ENCODE data around the gene DLX1. TPM values are rescaled to one million over a fixed set of nuclear protein-coding genes. Genes with fewer than 3 reads are reported as not detected.

DLX1 gene
- polyA plus RNA-seq, 3 donors: 0.12 to 0.16 TPM; not detected in 1

GRCh38 chr2:172095905-172096625 lies 10.8 kb downstream of the DLX1 start:
- DNase-seq (ENCODE audit: low read depth in 3 of 3, low spot score in 2 of 3): peak in 1 of 3 donors; percentile 40

DNA sequence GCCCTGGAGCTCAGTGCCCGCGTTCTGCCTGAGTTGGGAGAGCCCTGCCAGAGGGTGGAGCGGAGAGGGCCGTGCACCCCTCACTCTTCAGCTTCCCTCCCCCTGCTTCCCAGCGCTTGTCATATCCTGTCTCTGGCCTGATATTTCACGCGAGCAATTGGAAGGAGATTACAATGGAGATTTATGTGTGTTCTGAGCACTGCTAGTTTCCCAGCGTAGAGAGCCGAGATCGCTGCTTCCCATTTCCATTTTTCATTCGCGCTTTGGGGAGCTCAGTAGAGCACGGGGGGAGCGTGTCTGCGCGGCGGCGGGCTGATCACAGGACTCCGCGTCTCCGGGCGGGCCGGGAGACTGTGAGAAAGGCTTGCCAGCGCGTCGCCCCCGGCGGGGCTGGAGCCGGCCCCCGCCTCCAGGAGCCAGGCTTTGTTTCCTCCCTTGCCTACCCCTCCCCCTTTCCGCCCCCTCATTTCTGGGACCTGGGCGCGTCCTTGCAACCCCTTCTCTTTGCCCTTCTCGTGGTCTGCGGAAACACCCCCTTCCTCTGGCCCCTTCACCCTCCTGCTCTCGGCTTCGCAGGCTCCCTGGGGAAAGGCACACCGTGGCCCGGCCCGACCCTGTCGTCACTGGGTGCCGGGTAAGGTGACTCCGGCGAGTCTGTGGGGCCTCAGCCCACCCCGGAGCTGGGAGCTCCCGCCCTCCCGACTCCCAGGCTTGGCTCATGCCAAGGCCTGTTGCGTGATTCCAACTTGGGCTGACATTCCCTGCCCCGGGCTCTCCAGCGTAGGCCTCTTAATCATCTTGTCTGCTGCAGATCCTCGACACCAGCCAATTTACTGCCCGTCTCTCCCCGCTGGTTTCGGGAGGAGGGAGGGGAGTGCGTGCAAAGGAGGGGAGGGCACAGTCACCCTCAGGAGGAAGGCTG lies 11.6 kb downstream of the DLX1 start:
- DNase-seq (ENCODE audit: low read depth in 3 of 3, low spot score in 2 of 3): peak in 1 of 3 donors; percentile 29

DNA sequence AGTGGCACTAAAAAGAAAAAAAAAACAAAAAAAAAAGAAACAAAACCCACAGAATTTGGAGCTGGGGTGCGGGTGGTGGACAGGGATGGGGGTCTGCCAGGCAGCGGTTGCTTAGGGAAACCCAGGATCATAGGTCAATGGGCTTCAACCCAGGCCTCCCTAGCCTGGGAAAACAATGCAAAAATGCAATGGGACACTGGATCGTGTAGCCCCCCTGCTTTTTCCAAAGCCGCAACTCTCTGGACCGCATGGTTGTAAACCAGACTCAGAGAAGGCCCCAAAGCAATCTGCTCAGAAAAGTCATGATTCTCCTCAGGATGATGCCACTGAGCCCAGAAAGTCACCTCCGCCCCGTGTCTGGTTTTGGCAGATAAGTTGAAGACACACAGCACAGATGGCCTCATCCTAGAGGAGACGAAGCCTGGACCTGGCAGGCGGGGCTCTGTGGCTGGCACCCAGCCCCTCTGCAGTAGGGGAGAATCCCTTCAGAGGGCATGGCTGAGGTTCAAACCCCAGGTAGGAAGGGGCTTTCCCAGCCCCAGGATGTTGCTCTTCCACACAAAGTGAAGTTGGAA lies 12.3 kb downstream of the DLX1 start:
- DNase-seq (ENCODE audit: low read depth in 3 of 3, low spot score in 2 of 3): no peak

GRCh38 chr2:172098287-172098649 lies 13.0 kb downstream of the DLX1 start:
- no peak for DNase-seq (ENCODE audit: low read depth in 3 of 3, low spot score in 2 of 3)

- DNase-seq (ENCODE audit: low read depth in 3 of 3, low spot score in 2 of 3): peak in 1 of 3 donors; percentile 55
These were observed 13.6 kb downstream of the DLX1 start for GRCh38 chr2:172098650-172099471.

DNA sequence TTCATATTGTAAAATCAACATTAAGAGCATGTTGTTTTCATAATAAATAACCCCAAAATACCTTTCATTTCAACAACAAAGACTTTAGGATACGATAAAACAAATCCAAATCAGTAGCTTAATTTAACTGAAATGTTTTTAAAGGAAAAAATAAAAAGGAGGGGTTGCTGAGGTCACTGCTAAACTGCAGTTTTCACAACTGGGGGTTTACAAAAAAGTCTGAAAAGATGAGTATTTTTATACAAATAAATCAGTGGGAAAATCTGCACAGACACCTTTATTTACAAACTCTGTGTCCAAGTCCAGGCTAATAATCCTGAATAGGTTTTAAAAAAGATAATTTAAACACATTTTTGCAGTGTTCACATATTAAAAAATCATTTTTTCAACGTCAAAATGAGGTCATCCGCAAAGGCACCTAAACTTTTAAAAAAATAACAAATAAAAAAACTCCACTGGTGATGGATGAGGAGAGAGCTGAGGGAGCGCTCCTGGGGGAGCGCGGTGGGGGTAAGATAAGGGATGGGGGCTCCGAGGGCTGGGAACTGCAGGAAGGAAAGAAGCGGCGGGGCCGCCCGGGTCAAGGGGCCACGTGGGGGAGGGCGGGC lies 14.3 kb downstream of the DLX1 start:
- no peak for DNase-seq (ENCODE audit: low read depth in 3 of 3, low spot score in 2 of 3)

DNA sequence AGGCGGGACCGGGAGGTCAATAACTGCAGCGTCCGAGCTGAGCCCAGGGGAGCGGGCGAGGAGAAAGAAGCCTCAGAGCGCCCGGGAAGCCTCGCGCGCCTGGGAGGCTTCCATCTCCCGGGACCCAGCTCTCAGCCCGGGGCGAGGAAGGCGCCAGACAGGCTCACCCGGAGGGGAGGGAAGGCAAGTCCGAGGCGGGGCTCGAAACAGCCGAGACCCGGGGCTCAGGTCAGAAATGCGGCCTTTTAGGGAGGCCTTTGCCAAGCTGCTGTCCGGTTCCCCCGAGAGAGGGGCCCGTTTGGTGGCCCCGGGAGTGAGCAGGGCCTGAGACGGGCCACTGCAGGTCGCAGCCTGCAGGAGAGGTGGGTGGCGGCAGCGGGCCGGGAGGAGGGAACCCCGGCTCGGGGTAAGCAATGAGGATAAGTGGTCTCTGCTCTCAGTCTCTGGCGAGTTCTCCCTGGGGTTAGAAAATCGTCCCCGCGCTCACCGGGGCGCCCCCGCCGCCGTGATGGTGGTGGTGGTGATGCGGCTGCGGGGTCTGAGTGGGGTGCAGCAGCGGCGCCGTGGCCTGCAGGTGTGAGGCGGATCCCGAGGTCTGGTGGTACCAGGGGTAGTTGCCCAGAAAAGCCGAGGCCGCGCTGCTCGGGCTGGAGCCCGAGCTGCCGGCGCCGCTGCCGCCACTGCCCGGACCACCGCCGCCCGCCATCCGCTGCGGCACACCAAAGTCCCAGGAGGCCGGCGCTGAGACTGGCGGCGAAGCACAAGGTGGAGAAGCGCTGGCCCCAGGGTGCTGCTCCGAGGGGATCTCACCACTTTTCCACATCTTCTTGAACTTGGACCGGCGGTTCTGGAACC lies 15.0 kb downstream of the DLX1 start:
- DNase-seq (ENCODE audit: low read depth in 3 of 3, low spot score in 2 of 3): no peak

GRCh38 chr2:172100935-172101820 lies 15.9 kb downstream of the DLX1 start:
- DNase-seq (ENCODE audit: low read depth in 3 of 3, low spot score in 2 of 3): no peak

- DNase-seq (ENCODE audit: low read depth in 3 of 3, low spot score in 2 of 3): no peak
These were observed 16.6 kb downstream of the DLX1 start for GRCh38 chr2:172101821-172102390.

GRCh38 chr2:172102391-172103359 lies 17.4 kb downstream of the DLX1 start, which contains the start of gene DLX2:
Gene DLX2 (minus strand): TSS chr2:172102900. CDS start chr2:172102538, 362 bp downstream.
- DNase-seq (ENCODE audit: low read depth in 3 of 3, low spot score in 2 of 3): peak in 1 of 3 donors; percentile 76

DNA sequence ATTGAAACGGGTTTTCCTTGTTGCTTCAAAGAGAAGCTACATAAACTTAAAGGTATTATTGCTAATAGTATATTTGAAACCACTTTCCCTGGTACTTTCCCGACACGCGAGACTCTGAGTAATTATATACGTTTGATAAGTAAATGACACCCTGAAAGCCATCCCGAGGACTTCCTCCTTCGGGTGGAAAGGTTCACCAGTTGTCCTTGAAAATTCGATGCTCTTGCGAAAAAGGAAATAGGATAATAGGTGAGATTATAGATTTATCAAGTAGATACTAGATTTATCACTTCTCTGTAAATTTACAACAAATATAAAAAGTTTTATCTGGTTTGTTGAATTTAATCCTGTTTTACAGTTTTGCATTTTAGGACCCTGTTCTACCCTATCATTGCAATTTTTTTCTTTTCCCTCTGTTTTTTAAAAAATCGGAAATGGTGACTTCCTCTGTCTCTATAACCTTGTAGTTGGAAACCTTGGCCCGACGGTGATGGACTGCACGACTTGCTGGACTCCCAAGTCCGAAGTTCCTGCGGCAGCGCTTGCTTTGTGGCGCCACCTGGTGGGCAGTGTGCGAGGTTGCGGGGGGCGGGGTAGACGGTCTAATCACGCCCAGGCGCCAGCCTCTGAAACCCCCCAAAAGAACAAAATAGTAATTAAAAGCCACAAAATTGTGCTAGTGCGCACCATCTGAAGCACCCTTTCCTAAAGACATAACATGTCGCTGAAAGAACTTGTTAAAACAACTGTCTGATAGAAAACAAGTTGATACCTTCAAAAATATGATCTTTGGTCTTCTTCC lies 18.4 kb downstream of the DLX1 start:
- DNase-seq (ENCODE audit: low read depth in 3 of 3, low spot score in 2 of 3): peak in 2 of 3 donors; percentile 25 to 77

GRCh38 chr2:172105471-172106107 lies 20.3 kb downstream of the DLX1 start:
- no peak for DNase-seq (ENCODE audit: low read depth in 3 of 3, low spot score in 2 of 3)

- DNase-seq (ENCODE audit: low read depth in 3 of 3, low spot score in 2 of 3): peak in 1 of 3 donors; percentile 13
These were observed 21.0 kb downstream of the DLX1 start for GRCh38 chr2:172106108-172106961.
